OCI-LY3 (cell line): ENCODE measurements around the gene CTSW.

Source experiments
- CTCF ChIP-seq: fragments of 200-600, 300-600 bp; sonication (generic); IDR thresholded peaks from 2 replicates; pipeline ENCODE4 v1.5.1; 2014; ENCODE audit warnings: antibody characterized with exemption, low read length, low read depth
- EZH2phosphoT487 ChIP-seq: fragments of 200-600 bp; shearing (Covaris generic); IDR thresholded peaks from 2 replicates; pipeline ENCODE4 v1.6.1; 2018; ENCODE audit warnings: antibody characterized with exemption, mixed run types, low read depth

GRCh38 chr11:65880844-65881421, 1.3 kb downstream of the CTSW start:
- no peak for TF ChIP-seq EZH2phosphoT487
- no peak for TF ChIP-seq CTCF
